ENCODE results near the gene AVPR2.
A peak's percentile ranks its signal among the peaks of the same experiment; 100 is the strongest.

The AVPR2 gene

DNA sequence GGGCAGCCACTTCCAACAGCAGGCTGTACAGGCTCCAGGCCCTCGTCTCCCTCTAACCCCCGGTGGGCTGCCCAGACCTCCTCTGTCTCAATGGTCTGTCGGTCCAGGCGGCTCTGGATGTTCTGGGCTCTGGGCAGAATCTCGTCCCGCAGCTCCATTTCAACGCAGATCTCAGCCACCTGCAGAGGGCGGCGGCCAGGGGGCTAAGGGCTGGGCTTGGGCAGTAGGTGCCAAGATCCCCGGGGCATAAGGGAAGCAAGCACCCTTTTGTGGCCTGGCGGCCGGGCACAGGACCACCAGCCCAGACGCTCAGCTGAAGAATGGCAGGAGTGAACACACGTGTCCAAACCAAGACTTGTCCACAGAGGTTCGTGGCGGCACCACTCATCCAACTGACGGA is 9.2 kb downstream of the AVPR2 start:
- DNase-seq (ENCODE audit: low read depth in 2 of 2), result no peak

DNA sequence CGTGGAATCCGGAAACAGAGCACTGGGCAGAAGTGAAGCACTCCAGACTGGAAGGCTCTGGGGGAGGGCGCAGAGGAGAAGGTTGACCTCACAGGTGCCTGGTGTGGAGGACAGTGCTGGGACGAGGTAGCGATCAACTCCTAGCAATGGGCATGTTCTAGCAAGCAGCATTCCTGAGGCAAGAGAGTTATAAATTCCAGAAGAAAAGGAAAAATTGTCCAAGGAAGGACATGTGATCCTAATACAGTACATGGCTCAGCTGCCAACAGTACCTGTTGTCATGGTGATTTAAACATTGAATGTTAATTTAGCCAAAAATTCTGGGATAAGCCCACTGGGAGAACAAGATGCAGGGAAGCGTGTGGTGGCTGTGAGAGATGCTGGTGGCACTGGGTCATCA is 13.4 kb downstream of the AVPR2 start:
- no peak for DNase-seq (ENCODE audit: low read depth in 2 of 2)

DNA sequence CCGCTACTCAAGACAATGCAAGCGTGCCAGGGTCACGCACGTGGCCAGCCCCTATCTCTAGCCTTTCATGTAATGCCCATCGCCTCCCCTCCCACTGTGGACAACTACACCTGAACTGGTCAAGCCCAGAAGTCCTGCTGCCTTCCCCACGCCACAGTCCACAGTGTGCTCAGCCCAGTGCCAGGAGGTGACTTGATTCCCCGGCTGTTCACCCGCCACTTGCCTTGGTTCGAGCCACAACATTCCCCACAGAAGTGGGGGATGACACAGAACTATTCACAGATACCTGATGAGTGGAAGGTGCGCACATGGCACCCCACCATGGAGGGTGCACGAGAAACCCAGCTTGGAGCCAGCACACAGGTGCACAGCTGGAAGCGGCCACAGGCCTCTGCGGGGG is 14.8 kb downstream of the AVPR2 start:
- no peak for DNase-seq (ENCODE audit: low read depth in 2 of 2)

DNA sequence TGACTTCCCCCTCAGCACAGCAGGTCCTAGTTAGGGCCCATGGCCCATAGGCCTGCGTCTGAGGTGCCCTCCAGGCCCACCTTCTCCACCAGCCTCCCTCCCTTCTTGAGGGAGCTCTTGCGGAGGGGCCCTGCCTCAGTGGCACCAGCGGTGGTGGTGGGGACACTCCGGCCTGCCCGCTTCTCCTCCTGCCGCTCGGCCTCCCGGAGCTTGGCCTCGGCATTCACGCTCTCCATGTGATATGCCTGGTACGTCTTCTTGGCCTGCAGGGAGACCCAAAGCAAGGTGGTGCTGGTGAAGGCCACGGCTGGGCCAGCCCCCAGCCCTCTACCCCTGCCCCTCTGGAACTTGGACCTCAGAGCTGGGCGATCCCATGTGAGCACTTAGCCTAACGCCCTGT is 16.1 kb downstream of the AVPR2 start:
- DNase-seq (ENCODE audit: low read depth in 2 of 2), result no peak

DNA sequence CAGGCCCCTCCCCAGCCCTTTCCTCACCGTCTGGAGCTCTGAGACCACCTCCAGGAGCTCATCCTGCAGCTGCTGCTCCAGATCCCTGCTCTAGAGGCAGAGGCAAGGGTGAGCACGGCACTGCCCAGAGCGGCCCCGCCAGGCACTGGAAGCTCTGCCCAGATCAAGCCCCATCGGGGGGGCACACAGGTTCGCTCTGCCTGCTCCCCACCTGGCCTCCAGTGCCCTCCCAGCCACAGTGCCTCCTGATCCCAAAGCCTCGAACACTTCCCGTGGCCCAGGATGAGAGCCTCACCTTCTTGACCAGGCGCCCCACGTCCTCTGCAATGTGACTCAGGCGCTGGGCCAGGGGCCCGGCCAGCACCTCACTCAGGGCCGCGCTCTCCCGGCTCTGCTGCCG is 16.6 kb downstream of the AVPR2 start:
- no peak for DNase-seq (ENCODE audit: low read depth in 2 of 2)

DNA sequence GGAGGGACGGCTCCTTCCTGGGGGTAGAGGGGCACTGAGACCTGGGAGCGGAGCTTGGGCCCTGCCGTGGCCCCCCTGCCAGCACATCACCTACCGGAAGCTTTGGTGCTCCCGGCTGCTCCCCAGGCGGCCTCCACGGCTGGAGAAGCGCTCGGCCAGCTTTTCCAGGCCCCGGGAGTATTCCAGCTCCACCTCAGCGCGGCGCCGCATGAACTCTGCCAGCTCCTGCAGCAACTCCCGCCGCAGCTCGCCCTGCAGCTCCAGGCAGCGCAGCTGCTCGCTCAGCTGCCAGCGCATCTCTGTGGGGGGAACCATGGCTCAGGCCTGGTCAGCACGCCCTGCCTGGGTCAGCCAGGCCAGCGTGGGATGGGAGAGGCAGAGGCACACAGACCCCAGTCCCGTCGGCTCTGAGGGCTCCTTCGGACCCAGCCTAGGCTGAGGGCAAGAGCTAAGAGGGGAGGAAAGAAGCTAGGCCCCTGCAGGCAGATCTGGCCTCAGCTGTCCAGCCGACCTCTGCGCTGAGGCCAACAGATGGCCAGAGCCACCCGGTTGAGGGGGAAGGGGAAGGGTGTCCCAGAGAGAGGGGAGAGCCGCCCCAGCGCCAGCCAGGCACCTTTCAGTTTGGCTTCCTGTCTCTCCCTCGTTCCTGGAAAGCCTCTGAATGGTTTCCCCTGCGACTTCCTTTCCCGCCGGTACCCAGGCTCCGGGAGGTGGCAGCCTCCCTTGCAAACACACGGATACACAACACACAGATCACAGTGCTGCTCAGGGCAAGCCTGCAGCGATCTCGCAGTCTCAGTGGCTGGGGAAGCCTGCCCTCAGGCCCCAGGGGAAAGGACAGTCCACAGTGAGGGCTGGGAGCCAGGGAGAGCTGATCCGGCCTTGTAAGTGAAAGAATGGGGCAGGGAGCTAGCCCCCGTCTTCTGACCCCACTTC is 17.3 kb downstream of the AVPR2 start:
- no peak for DNase-seq (ENCODE audit: low read depth in 2 of 2)

DNA sequence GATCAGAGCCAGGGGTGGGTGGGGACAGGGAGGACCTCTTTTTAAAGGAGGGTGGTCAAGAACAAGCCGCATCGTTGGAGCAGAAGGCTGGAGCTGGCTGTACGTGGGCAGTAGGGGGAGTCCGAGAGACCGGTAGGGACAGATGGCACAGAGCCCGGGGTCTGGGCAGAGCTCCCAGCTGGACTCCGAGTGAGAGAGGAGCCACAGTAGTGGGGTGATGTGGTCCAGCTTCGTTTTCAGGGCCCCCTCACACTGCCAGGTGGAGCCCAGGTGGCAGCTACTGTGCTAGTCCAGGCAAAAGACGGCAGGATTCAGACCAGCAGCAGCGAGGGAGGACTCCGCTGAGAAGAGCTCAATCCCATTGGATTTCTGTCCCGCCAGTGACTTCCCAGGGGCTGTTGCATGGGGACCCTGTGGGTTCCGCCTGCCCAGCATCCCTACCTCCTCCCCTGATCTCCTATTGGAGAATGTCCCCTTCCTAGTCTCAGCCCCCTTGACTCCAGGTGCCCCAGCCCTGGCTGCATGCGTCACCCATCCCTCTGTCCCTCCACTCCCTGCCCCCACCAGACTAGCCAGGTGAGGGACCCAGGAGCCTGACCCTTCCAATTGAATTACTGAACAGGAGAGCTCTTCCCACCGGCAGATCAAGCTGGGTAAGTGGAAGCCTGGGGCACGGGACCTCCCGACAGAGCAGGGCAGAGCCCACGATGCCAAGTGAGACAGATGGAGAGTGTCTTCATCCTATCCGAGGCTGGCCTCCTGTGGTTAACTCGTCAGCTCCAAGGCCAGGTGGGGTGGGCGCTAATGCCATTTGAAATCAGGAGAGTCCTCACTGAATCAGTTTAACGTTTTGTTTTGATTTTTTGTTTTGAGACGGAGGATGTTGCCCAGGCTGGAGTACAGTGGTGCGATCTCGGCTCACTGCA is 18.7 kb downstream of the AVPR2 start:
- no peak for DNase-seq (ENCODE audit: low read depth in 2 of 2)

DNA sequence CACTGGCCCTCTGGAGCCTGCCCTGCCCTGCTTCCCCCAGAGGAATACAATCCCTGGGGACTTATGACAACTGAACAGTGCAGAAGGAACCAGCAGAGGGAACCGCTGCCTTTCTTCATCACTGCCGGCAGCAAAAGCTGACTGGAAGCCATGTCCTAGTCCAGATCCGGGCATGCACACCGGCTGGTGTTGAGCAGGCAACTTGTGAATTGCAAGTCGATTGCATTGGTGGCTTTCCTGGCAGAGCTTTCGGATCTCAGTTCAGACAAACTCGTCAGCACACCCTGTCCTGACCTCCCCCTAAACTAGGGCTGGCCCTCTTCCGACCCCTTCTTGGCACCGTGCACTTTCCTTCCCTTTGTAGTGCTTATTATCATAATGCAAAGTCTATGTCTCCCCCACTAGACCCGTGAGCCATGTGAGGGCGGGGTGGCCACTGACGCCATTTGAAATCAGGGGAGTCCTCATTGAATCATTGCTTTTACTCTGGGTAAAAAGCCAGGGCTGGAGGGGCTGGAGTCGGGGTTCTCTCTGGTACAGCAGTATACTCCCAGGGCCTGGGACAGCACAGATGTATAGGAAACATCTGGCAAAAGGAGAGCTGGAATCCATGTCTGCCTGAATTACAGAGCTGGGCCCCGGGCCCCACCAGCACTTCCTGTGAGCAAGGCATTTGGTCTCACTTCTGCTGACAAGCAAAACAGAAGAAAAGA is 19.8 kb downstream of the AVPR2 start:
- DNase-seq (ENCODE audit: low read depth in 2 of 2), result no peak

DNA sequence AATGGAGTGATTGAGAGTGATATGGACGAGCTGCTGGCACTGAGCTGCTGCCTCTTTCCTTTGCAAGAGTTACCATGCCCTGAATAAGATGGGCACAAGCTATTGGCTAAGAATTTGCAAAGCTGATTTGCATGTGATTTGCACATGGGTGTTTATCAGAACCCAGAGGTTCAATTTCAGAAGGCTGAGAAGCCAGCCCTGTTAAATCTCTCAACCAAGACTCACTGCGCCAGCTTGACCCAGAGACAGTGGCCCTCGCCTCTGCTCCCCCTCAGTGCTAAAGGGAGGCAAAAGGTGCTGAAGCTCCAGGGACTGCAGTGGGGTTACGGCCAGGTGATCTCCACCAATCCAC is 20.9 kb downstream of the AVPR2 start:
- no peak for DNase-seq (ENCODE audit: low read depth in 2 of 2)

DNA sequence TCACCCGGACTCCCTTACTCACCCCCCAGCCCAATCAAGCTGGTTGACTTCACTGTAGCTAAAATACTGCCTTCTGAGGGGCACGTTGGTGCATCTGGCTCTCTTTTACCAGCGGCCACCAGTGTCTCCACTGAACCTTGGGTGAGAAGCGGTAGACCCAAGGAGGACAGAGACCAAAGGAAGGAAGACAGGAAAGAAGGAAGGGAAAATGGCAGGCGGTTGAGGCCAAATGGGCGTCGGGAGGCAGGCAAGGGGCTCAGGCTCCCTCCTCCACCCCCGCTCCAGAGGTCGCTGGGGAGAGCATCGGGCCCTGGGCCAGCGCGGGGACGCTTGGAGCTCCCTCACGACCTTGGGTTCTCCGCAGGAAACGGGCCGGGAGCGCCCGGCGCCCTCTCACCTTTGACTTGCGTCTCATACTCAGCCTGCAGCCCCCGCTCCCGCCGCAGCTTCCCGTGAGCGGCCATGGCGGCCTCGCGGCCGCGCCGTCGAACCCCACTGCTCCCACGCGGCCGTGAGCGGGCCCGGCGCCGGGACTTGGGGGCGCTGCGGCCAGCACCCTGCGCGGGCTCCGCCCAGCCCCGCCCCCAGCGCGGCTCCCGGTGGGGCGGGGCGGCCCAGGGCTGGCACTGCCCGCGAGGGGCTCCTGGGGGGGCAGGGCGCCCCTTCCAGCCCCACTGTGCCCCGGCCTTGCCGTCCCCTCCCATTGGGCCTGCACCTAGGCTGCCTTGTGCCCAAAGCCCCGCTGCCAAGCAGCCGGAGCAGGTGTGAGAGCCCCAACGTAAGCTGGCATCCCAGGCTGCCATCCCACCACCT is 21.5 kb downstream of the AVPR2 start, which contains the start of gene ARHGAP4:
Gene ARHGAP4, minus strand, starts transcription at position 526 of the 813 bp plus-strand sequence. Its CDS starts 62 bp downstream, at position 464.
- no peak for DNase-seq (ENCODE audit: low read depth in 2 of 2)

DNA sequence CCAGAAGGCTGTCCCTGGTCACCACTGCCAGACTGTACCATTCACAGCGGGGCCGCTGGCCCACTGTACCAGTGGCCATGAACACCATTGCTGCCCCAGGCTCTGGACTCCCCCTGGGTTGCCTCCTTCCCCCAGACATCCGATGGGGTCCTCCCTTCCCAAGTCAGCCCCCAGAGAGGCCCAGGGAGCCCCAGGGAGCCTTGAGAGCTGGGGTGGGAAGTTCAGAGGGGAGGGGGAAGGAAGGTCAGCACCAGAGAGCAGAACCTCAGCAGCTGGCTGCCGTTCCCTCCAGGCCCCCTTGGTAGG is 22.0 kb downstream of the AVPR2 start:
- DNase-seq (ENCODE audit: low read depth in 2 of 2), result no peak

DNA sequence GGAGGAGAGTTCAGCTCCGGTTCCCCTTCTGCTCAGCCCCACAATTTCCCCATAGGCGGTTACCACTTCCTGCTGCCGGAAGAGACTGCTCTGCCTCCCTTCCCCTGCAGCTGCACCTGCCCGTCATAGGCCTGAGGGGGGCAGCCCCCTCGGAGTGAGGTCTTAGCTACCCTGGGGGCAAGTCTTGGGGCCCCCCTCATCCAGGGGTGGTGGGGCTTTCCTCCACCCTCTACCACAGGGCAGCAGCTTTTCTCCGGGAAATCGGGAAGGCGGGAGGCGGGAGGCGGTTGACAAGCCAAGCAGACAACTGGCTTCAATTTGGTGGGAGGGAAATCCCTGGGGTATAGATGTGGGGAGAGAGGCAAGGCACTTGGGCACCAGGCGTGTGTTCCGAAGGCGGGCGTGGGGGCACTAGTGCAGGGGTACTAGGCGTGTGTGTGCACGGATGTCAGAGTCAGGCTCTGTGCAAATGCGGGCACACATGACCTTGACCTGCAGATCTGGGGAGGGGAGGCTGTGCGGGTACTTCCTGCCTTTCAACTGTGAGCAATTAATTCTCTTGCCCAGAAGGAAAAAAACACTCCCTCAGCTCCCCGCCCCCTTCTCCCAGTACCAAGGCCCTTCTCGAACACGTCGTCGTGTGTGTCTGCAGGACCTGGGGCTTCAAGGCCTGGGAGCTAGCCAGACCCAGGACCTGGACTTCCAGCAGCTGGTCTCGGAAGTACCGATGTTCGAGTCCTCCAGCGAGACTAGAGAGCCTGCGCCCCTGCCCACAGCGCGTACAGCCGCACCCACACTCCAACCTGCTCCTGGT is 22.6 kb downstream of the AVPR2 start:
- DNase-seq (ENCODE audit: low read depth in 2 of 2), result peak; percentile 48 to 53

DNA sequence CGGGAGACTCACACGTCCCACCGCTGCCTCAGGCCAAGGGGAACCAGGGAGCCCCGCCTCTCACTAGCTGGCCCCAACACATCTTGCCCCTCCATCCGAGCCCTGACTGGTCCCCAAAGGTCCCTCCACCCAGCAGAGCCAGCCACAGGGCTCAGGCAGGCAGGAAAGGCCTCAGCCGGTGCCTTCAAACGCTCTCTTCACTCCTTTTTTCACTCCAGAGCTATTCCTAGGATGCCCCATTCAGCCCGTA is 23.1 kb downstream of the AVPR2 start:
- no peak for DNase-seq (ENCODE audit: low read depth in 2 of 2)

DNA sequence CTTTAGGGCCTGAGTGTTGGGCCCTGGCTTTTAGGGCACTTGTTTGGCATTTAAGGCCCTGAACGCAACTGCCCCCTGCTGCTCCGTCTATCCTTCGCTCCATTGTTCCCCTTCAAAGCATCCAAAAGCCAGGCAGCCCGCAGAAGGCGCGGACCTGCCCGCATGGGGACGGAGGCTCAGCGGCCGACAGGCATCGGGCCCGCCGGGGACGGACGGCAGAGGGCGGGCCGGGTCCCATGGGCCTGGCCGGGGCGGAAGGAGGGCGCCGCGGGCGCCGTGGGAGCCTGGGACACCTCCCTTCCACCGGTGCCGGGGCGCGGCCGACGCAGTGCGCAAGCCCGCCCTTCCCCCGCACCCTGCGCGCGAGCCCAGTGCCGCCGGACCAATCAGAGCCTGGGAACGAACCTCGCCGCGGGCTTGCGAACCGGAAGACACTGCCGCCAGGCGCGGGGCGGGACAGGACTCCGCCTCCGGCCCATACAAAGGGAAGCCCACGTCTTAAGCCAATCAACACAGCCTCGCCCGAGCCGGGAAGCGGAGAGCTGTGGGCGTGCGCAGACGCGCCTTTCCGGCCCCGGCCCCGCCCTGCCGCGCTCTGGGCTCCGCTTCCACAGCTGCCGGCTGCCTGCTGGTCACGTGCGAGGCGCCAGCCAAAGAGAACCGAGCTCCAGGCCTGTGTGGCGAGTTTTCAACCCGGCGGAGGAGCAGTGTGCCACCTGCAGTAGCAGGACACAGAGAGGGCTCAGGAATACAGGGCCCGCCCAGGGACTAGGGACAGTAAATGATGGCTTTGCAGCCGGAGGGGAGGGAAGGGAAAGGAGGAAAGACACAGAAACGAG is 23.7 kb downstream of the AVPR2 start:
- DNase-seq (ENCODE audit: low read depth in 2 of 2), result peak; percentile 78 to 88

DNA sequence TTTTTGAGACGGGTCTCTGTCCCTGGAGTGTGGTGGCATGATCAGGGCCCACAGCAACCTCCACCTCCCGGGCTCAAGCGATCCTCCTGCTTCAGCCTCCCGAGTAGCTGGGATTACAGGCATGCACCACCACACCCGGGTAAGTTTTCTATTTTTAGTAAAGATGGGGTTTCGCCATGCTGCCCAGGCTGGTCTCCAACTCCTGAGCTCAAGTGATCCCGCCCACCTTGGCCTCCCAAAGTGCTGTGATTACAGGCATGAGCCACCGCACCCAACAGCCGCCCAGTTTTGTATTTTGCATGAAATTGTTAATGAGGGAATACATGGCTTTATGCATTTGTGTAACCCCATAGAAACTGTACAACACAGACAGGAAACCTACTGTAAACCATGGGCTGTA is 24.4 kb downstream of the AVPR2 start:
- DNase-seq (ENCODE audit: low read depth in 2 of 2), result no peak

DNA sequence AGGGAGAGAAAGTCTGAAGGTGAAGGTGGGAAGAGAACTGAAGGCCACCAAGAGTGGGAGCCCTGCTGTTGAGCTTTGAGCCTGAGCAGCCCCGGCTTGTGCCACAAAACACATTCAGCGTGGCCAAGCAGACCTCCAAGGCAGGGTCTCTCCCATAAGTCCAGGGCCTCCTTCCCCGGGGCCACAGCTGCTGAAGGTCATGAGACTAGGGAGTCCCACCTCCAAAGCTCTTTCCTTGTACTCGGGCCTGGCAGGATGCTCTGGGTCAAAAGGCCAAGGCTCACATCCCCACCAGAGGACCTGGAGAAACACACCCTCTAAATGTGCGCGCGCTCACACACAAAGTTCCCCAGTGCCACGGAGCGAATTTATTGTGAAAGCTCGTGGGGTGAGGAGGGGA is 25.1 kb downstream of the AVPR2 start:
- no peak for DNase-seq (ENCODE audit: low read depth in 2 of 2)

DNA sequence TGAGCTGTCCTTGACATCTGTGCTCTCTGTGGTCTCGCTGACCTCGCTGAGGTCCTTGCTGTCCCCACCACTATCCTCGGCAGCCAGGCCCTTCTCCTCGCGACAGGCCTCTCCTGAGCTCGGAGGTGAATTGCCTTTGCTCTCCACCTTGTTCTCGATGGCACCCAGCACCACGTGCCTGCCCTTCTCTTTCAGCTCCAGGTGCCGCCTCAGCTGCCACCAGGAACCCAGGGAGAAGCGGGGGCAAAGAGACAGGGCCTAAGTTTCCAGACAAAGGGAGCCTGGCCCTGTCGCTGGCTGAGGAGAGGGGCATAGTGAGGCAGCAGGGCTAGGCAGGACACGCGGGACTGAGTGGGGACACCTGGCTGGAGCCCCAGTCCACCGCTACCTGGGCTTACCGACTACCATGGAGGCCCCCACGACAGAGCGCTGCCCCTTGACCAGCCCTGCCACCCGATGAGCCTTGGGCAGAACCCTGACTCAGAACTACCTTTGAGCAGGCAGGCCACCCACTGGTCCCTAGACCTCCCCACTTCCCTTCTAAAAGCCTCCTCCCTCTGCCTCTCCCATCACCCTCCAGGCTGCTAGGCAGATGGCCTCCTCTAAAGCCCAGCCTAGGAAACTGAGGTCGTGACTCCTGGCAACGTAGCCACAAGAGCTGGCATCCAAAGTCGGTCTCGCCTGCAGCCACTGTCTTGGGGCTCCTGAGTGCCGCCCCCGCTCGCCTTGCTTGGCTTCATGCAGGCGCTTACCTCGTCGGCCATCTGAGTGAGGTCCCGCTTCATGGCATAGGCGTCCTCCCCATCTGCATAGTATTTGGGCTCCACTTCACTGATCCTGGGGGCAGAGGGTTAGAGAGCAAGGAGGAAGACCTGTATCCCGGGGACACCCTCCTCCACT is 25.8 kb downstream of the AVPR2 start:
- DNase-seq (ENCODE audit: low read depth in 2 of 2), result no peak

DNA sequence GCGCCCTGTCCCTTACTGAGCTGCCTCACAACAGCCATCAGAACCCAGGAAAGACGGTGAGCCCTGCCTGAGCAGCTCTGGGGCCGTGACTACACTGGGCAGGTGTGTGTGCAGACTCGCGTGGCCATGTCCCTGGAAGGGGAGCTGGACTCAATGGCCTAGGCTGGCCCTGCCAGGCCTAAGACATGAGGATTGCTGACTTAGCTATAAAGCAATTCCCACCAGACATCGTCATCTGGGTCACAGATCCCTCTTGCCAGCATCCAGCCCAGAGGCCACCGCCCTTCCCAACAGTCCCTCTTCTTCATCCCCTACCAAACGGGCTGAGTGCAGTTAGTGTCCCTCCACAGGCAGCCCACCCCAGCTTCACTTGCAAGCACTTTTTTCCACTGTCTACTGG is 26.7 kb downstream of the AVPR2 start:
- DNase-seq (ENCODE audit: low read depth in 2 of 2), result no peak

DNA sequence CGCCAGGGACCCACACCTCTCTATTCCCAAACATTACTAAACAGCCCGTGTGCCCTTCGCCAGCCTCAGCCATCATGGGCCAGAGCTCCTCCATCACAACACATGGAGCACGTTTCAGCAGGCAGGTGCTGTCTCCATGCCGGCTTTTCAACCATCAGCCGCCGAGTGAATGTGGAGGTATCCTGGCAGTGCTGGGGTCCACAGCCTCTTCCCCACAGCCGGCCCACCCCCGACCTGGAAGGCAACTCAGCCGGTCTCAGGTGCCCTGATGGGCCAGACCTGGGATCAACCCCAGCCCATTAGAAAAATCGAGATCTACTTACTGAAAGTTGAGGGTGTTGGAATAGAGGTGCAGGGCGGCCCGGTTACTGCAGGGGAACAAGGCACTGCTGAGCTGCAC is 27.3 kb downstream of the AVPR2 start:
- no peak for DNase-seq (ENCODE audit: low read depth in 2 of 2)
